Karpas-422 (cell line): ENCODE results near the gene KRTAP9-1. TPM values are rescaled to one million over a fixed set of nuclear protein-coding genes. Genes with fewer than 3 reads are reported as not detected.
"Not testable (repeated sequence)": the region's sequence is repeated elsewhere in the genome, so short reads cannot be mapped to it uniquely, and the experiment has no call there.

Experiments used
- DNase-seq: peaks from one replicate; pipeline ENCODE4 v3.0.0-alpha.2; 2015
- H2AFZ ChIP-seq: fragments of 200-600 bp; sonication (generic); 2 replicates; pipeline ENCODE4 v1.6.1; 2014; ENCODE audit warnings: antibody characterized with exemption, low read length, mixed read lengths
- H3K27ac ChIP-seq: fragments of 200-600 bp; sonication (generic); 2 replicates; pipeline ENCODE4 v1.5.1; 2014; ENCODE audit warnings: mild to moderate bottlenecking, low read length, moderate library complexity
- H3K27me3 ChIP-seq: fragments of 200-600 bp; sonication (generic); 2 replicates; pipeline ENCODE4 v1.6.1; 2014; ENCODE audit warnings: low read length, mixed read lengths
- H3K36me3 ChIP-seq: fragments of 200-600 bp; sonication (generic); 2 replicates; pipeline ENCODE4 v1.6.1; 2014; ENCODE audit warnings: low read length, mixed read lengths; ENCODE audit not compliant: insufficient read depth
- H3K4me1 ChIP-seq: fragments of 200-600 bp; sonication (generic); 2 replicates; pipeline ENCODE4 v1.6.1; 2014; ENCODE audit warnings: mild to moderate bottlenecking, low read length, mixed read lengths
- H3K4me2 ChIP-seq: fragments of 200-600 bp; sonication (generic); 2 replicates; pipeline ENCODE4 v1.6.1; 2014; ENCODE audit warnings: low read length, low read depth, mild to moderate bottlenecking; ENCODE audit not compliant: poor library complexity, severe bottlenecking
- H3K4me3 ChIP-seq: fragments of 200-600 bp; sonication (generic); 2 replicates; pipeline ENCODE4 v1.5.1; 2014; ENCODE audit warnings: mild to moderate bottlenecking, antibody characterized with exemption, low read length, mixed read lengths
- H3K79me2 ChIP-seq: fragments of 200-600 bp; sonication (generic); 2 replicates; pipeline ENCODE4 v1.6.1; 2014; ENCODE audit warnings: mild to moderate bottlenecking, low read length, mixed read lengths
- H3K9ac ChIP-seq: fragments of 200-600 bp; sonication (generic); 2 replicates; pipeline ENCODE4 v1.6.0; 2014; ENCODE audit warnings: low read length
- H3K9me2 ChIP-seq: fragments of 200-600 bp; sonication (generic), shearing (Covaris generic); replicated peaks from 2 replicates; pipeline ENCODE4 v1.6.0; 2014; ENCODE audit warnings: mild to moderate bottlenecking, low read length, moderate library complexity; ENCODE audit not compliant: insufficient read depth
- H3K9me3 ChIP-seq: fragments of 300-700, 200-600 bp; sonication (generic); 2 replicates; pipeline ENCODE4 v1.6.1; 2014; ENCODE audit warnings: low read length, mixed read lengths
- H4K20me1 ChIP-seq: fragments of 200-600 bp; sonication (generic); 2 replicates; pipeline ENCODE4 v1.6.1; 2014; ENCODE audit warnings: mild to moderate bottlenecking, antibody characterized with exemption, low read length, low read depth; ENCODE audit not compliant: insufficient read depth
- total RNA-seq: library from RNA; depleted of rRNA; stranded (reverse); fragments of >200 nt; shearing (Covaris generic); gene quantifications from 2 replicates; pipeline ENCODE4 v1.2.3, GENCODE V29; 2014; ENCODE audit warnings: low replicate concordance; rRNA removed

The KRTAP9-1 gene, protein sequence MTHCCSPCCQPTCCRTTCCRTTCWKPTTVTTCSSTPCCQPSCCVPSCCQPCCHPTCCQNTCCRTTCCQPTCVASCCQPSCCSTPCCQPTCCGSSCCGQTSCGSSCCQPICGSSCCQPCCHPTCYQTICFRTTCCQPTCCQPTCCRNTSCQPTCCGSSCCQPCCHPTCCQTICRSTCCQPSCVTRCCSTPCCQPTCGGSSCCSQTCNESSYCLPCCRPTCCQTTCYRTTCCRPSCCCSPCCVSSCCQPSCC
- total RNA-seq = not detected in 2 replicates

DNA sequence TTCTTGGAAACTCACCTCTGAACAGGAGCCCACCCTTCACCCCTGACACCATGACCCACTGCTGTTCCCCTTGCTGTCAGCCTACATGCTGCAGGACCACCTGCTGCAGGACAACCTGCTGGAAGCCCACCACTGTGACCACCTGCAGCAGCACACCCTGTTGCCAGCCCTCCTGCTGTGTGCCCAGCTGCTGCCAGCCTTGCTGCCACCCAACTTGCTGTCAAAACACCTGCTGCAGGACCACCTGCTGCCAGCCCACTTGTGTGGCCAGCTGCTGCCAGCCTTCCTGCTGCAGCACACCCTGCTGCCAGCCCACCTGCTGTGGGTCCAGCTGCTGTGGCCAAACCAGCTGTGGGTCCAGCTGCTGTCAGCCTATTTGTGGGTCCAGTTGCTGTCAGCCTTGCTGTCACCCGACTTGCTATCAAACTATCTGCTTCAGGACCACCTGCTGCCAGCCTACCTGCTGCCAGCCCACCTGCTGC is at the start of gene KRTAP9-1:
Gene KRTAP9-1 (plus strand): TSS at position 51 of the 482 bp plus-strand sequence. CDS start 0 bp downstream, at position 51.
- H3K4me3 ChIP-seq, H3K9ac ChIP-seq, H2AFZ ChIP-seq, H3K27ac ChIP-seq, H3K9me3 ChIP-seq, H3K4me2 ChIP-seq, H3K79me2 ChIP-seq, H3K27me3 ChIP-seq, DNase-seq, H3K9me2 ChIP-seq, H3K36me3 ChIP-seq, H4K20me1 ChIP-seq, H3K4me1 ChIP-seq: not testable (repeated sequence)

DNA sequence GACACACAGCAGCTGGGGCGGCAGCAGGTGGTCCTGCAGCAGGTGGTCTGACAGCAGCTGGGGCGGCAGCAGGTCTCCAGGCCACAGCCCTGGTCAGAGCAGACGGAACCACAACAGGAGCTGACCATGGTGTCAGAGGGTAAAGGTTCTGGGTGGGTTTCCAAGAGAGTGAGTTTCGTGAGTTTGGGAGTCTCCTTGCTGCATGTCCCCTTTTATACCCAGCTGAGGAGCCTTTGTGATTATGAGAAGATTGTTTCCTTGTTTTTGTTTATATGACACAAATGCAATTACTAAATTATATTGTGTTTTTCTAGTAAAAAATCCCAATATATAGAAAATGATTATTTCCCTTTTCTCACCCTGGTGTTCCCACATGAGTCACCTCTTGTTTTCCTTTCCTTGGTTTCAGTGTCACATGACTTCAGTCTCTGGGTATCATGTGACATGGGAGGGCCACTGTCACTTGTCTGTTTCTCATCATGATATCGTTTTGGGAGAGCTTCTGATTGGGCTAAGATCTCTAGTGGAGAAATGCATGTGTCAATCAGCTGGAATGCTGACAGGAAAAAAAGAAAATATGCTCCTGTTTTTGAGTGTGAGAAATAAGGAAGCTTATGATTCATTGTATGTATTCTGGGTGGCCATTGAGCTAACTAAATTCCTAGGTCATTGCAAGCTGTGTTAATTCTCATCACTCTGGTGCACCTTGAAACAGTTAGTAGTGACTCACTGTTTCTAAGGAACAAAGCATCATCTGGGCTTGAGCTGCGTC is 49.1 kb upstream of the KRTAP9-1 start, which contains the start of gene KRTAP4-6:
Gene KRTAP4-6 (minus strand): TSS at position 185 of the 772 bp plus-strand sequence. CDS start 57 bp downstream, at position 128.
- Histone ChIP-seq H3K27me3 (no peaks in the 10 kb centered on the region), H3K27ac (no peak within 1 kb of the TSS), H3K9me3 (peaks cover 3% of the 10 kb centered on the region; the same call in 1 of the 2 replicates), H3K9me2 (no peaks in the 10 kb centered on the region), H3K9ac (no peak within 1 kb of the TSS), H3K36me3 (no peaks in the 10 kb centered on the region), H3K4me2 (no peak within 1 kb of the TSS), H3K4me1 (no peaks in the 10 kb centered on the region), H4K20me1 (no peaks in the 10 kb centered on the region), H3K79me2 (no peaks in the 10 kb centered on the region), H3K4me3 (no peak within 1 kb of the TSS), H2AFZ (no peak within 1 kb of the TSS)
- DNase-seq = no peak

DNA sequence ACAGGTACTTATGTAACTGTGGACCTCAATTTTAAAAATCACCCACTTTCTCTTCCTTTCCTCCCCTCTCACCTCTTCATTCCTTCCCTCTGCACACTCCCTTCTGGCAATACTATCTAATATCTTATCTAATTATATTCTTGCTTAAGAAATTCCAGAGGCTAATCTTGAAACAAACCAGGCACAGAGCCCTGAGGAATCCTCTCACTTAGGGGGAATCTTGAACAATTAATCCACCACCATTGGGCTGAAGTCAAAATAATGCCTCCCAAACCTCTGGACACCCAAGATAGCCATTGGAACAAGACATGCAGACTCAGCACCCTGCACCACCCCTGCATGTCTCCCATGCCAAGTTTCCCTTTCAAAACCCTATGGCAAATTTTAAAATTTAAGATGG is 48.3 kb upstream of the KRTAP9-1 start:
- no peaks in the 10 kb centered on the region for H3K79me2 ChIP-seq
- no peaks in the 10 kb centered on the region for H3K36me3 ChIP-seq
- H3K4me2 ChIP-seq = no peak overlapping the region
- peaks cover 3% of the 10 kb centered on the region; the same call in 1 of the 2 replicates for H3K9me3 ChIP-seq
- no peak overlapping the region for H3K9ac ChIP-seq
- H3K27me3 ChIP-seq = no peaks in the 10 kb centered on the region
- H2AFZ ChIP-seq = no peak overlapping the region
- no peaks in the 10 kb centered on the region for H3K4me1 ChIP-seq
- H3K27ac ChIP-seq = no peak overlapping the region
- H4K20me1 ChIP-seq = no peaks in the 10 kb centered on the region
- H3K9me2 ChIP-seq = no peaks in the 10 kb centered on the region
- no peak for DNase-seq
- no peak overlapping the region for H3K4me3 ChIP-seq

DNA sequence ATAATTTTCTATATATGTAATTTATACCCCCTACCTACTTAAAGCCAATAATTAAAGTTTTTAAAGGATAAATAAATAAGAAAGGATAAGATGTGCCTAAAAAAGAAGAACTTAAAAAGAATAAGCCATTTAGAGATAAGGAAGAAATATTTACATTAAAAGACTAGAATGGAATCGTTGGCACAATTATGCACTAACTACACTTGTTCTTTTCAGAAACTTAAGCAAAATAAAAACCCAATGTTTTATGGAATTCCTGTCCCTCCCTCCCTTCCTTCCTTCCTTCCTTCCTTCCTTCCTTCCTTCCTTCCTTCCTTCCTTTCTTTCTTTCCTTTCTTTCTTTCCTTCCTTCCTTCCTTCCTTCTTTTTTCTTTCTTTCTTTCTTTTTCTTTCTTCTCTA is 44.8 kb upstream of the KRTAP9-1 start:
- peaks cover 3% of the 10 kb centered on the region; the same call in 1 of the 2 replicates for H3K9me3 ChIP-seq
- DNase-seq = no peak
- H3K4me3 ChIP-seq = no peak overlapping the region
- H3K9me2 ChIP-seq = no peaks in the 10 kb centered on the region
- no peaks in the 10 kb centered on the region for H3K27me3 ChIP-seq
- no peaks in the 10 kb centered on the region for H3K4me1 ChIP-seq
- H3K27ac ChIP-seq = no peak overlapping the region
- H4K20me1 ChIP-seq = no peaks in the 10 kb centered on the region
- no peak overlapping the region for H3K9ac ChIP-seq
- H2AFZ ChIP-seq = no peak overlapping the region
- no peak overlapping the region for H3K4me2 ChIP-seq
- H3K36me3 ChIP-seq = no peaks in the 10 kb centered on the region
- no peaks in the 10 kb centered on the region for H3K79me2 ChIP-seq

DNA sequence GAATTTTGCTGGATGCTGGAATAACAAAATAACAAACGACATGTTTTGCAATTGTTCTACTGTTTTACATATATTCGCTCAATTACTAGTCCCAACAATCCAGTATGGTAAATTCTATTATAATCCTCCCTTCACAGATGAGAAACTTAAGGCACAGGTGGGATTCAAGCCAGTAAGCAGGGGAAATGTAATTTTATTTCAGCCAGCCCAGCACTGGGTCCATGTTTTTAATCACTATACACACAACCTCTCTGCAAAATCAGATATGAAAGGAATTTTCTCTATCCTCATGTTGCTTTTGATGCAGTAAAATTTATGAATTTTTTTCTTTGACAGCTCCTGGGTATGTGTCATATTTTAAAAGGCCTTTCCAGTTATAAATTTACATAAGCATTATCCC is 44.4 kb upstream of the KRTAP9-1 start:
- DNase-seq = no peak
- no peaks in the 10 kb centered on the region for H3K4me1 ChIP-seq
- H3K4me2 ChIP-seq = no peak overlapping the region
- no peaks in the 10 kb centered on the region for H3K27me3 ChIP-seq
- H4K20me1 ChIP-seq = no peaks in the 10 kb centered on the region
- H3K36me3 ChIP-seq = no peaks in the 10 kb centered on the region
- peaks cover 3% of the 10 kb centered on the region; the same call in 1 of the 2 replicates for H3K9me3 ChIP-seq
- H3K4me3 ChIP-seq = no peak overlapping the region
- no peaks in the 10 kb centered on the region for H3K9me2 ChIP-seq
- no peak overlapping the region for H3K27ac ChIP-seq
- H3K79me2 ChIP-seq = no peaks in the 10 kb centered on the region
- no peak overlapping the region for H2AFZ ChIP-seq
- H3K9ac ChIP-seq = no peak overlapping the region

DNA sequence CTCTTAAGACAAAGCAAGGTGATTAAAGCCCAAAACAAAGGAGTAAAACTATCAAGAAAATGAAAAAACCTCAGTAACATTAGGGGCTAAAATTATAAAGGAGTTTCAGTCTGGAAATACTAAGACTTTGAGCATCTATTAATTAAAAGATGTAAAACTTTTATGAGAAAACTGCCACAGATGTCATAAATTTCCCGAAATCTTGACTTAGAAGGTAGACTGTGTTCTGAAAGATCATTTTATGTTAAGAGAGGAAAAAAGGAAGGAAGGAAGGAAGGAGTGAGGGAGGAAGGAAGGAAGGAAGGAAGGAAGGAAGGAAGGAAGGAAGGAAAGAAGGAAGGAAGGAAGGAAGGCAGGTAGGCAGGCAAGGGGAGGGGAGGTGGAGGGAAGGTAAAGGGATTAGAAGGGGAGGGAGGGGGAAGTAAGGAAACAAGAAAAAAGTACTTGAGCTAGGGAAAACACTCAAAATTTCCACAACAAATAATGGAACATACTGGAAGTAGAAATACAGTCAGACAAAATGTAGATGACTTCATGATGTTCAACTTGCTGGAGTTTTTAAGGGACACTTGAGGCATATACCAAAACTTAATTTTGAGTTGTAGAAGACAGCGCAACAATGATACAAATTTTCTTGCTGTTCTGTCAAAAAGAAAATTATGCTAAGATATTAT is 42.0 kb upstream of the KRTAP9-1 start:
- H3K27ac ChIP-seq = no peak overlapping the region
- no peak for DNase-seq
- H3K4me3 ChIP-seq = no peak overlapping the region
- H3K27me3 ChIP-seq = no peaks in the 10 kb centered on the region
- no peaks in the 10 kb centered on the region for H3K79me2 ChIP-seq
- H3K9ac ChIP-seq = no peak overlapping the region
- H3K36me3 ChIP-seq = no peaks in the 10 kb centered on the region
- H3K9me2 ChIP-seq = no peaks in the 10 kb centered on the region
- H3K4me2 ChIP-seq = no peak overlapping the region
- H4K20me1 ChIP-seq = no peaks in the 10 kb centered on the region
- peaks cover 3% of the 10 kb centered on the region; the same call in 1 of the 2 replicates for H3K9me3 ChIP-seq
- no peak overlapping the region for H2AFZ ChIP-seq
- H3K4me1 ChIP-seq = no peaks in the 10 kb centered on the region

DNA sequence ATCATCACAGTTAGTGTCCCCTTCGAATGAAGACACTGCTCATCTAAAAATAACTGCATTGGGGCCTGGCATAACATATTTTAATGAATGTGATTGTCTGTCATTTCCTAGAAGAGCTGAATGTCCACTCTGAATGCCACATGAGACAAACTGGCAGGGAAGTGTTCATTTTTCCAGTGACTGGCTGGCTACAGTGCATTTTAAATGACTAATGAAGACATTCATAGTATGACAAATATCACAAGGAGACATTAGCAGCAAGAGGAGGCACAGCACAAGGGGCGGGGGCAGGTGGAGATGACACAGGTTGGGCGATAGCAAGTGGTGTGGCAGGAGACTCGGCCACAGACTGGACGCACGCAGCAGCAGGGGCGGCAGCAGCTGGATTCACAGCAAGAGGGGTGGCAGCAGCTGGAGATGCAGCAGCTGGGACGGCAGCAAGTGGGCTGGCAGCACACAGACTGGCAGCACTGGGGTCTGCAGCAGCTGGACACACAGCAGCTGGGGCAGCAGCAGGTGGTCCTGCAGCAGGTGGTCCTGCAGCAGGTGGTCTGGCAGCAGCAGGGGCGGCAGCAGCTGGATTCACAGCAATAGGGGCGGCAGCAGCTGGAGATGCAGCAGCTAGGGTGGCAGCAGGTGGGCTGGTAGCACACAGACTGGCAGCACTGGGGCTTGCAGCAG is 40.6 kb upstream of the KRTAP9-1 start:
- not testable (repeated sequence) for H3K9ac ChIP-seq, H3K36me3 ChIP-seq, H4K20me1 ChIP-seq, H3K9me3 ChIP-seq, H3K9me2 ChIP-seq, H3K27me3 ChIP-seq, H3K4me3 ChIP-seq, H3K27ac ChIP-seq, H3K79me2 ChIP-seq, DNase-seq, H3K4me2 ChIP-seq, H3K4me1 ChIP-seq, H2AFZ ChIP-seq
